MM.1S (cell line): ENCODE results near the gene RELN.

ENCODE experiments used
- DNase-seq: peaks from one replicate; pipeline ENCODE4 v3.0.0-alpha.2; 2015
- H2AFZ ChIP-seq: fragments of 300-600 bp; sonication (generic); 2 replicates; pipeline ENCODE4 v1.6.0; 2016; ENCODE audit warnings: antibody characterized with exemption, low read length
- H3F3A ChIP-seq: fragments of 300-600 bp; sonication (generic); 2 replicates; pipeline ENCODE4 v1.6.1; 2016; ENCODE audit warnings: mild to moderate bottlenecking, antibody characterized with exemption, low read length, moderate library complexity, mixed read lengths; ENCODE audit not compliant: insufficient read depth
- H3K27ac ChIP-seq: fragments of 300-600 bp; sonication (generic); 2 replicates; pipeline ENCODE4 v1.5.1; 2016; ENCODE audit warnings: mild to moderate bottlenecking, low read length
- H3K27me3 ChIP-seq: fragments of 300-600 bp; sonication (generic); replicated peaks from 2 replicates; pipeline ENCODE4 v1.6.0; 2016; ENCODE audit warnings: low read length; ENCODE audit not compliant: insufficient read depth
- H3K36me3 ChIP-seq: fragments of 300-600 bp; sonication (generic); replicated peaks from 2 replicates; pipeline ENCODE4 v1.6.1; 2016; ENCODE audit warnings: mild to moderate bottlenecking, low read length, mixed read lengths; ENCODE audit not compliant: insufficient read depth
- H3K4me1 ChIP-seq: fragments of 300-600 bp; sonication (generic); 2 replicates; pipeline ENCODE4 v1.6.1; 2016; ENCODE audit warnings: low read length, mixed read lengths
- H3K4me2 ChIP-seq: fragments of 300-600 bp; sonication (generic); 2 replicates; pipeline ENCODE4 v1.6.0; 2016; ENCODE audit warnings: low read depth, low read length
- H3K4me3 ChIP-seq: fragments of 300-600 bp; sonication (generic); 2 replicates; pipeline ENCODE4 v1.5.1; 2016; ENCODE audit warnings: low read length, mixed read lengths
- H3K79me2 ChIP-seq: fragments of 300-600 bp; sonication (generic); 2 replicates; pipeline ENCODE4 v1.6.1; 2016; ENCODE audit warnings: mixed run types, low read length, mixed read lengths
- H3K9ac ChIP-seq: fragments of 300-600 bp; sonication (generic); 2 replicates; pipeline ENCODE4 v1.6.1; 2016; ENCODE audit warnings: low read length, mixed read lengths
- H3K9me2 ChIP-seq: fragments of 300-600 bp; sonication (generic); replicated peaks from 2 replicates; pipeline ENCODE4 v1.6.1; 2016; ENCODE audit warnings: mild to moderate bottlenecking, low read length, mixed read lengths; ENCODE audit not compliant: insufficient read depth
- H3K9me3 ChIP-seq: fragments of 300-600 bp; sonication (generic); replicated peaks from 2 replicates; pipeline ENCODE4 v1.6.1; 2016; ENCODE audit warnings: mild to moderate bottlenecking, low read length, mixed read lengths; ENCODE audit not compliant: insufficient read depth
- H4K20me1 ChIP-seq: fragments of 300-600 bp; sonication (generic); 2 replicates; pipeline ENCODE4 v1.6.1; 2016; ENCODE audit warnings: mild to moderate bottlenecking, low read length, moderate library complexity, mixed read lengths; ENCODE audit not compliant: insufficient read depth
- EZH2 ChIP-seq: fragments of 300-600 bp; sonication (generic); optimal IDR thresholded peaks from 2 replicates; pipeline ENCODE3; 2017; ENCODE audit warnings: low read depth, mild to moderate bottlenecking, antibody characterized with exemption, low read length, mixed read lengths
- EZH2phosphoT487 ChIP-seq: fragments of 300-600 bp; sonication (generic); IDR thresholded peaks from 2 replicates; pipeline ENCODE4 v1.6.1; 2018; ENCODE audit warnings: antibody characterized with exemption, low read length
- TF ChIP-seq, protein P1 (sequence below): fragments of 300-600 bp; sonication (generic); IDR thresholded peaks from 2 replicates; pipeline ENCODE4 v1.5.1; 2016; ENCODE audit warnings: antibody characterized with exemption, low read length, mixed read lengths

The RELN gene

DNA sequence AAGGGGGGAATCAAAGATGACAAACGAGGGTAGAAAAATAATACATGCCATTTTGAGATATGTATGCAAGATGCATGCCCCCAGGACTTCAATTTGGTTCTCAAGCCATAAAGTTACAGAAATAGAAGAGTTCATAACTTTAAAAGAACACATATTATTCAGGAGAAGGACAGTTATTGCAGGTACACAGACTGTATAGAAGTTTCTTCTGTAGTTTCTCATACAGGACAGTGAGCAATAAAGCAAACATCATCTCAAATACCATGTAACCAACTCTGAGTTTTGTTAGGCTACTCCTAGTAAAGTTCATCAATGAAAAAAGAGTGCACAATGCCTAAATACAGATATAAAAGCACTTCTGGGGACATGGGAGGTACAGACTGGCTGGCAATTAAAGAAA, 226.6 kb downstream of the RELN start:
- Histone ChIP-seq H3K4me3 (no peak overlapping the region), H3K9me2 (no peaks in the 10 kb centered on the region), H3K79me2 (no peaks in the 10 kb centered on the region), H2AFZ (no peak overlapping the region), H3K9ac (no peak overlapping the region), H3K4me2 (no peak overlapping the region), H3K9me3 (no peaks in the 10 kb centered on the region), H3K36me3 (no peaks in the 10 kb centered on the region), H4K20me1 (no peaks in the 10 kb centered on the region), H3F3A (no peaks in the 10 kb centered on the region), H3K27me3 (no peaks in the 10 kb centered on the region), H3K4me1 (peaks cover 8% of the 10 kb centered on the region; the same call in 1 of the 2 replicates), H3K27ac (no peak overlapping the region)
- TF ChIP-seq, protein P1, sequence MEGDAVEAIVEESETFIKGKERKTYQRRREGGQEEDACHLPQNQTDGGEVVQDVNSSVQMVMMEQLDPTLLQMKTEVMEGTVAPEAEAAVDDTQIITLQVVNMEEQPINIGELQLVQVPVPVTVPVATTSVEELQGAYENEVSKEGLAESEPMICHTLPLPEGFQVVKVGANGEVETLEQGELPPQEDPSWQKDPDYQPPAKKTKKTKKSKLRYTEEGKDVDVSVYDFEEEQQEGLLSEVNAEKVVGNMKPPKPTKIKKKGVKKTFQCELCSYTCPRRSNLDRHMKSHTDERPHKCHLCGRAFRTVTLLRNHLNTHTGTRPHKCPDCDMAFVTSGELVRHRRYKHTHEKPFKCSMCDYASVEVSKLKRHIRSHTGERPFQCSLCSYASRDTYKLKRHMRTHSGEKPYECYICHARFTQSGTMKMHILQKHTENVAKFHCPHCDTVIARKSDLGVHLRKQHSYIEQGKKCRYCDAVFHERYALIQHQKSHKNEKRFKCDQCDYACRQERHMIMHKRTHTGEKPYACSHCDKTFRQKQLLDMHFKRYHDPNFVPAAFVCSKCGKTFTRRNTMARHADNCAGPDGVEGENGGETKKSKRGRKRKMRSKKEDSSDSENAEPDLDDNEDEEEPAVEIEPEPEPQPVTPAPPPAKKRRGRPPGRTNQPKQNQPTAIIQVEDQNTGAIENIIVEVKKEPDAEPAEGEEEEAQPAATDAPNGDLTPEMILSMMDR, result no peak
- TF ChIP-seq EZH2 (no peak), EZH2phosphoT487 (no peak)
- DNase-seq, result no peak

DNA sequence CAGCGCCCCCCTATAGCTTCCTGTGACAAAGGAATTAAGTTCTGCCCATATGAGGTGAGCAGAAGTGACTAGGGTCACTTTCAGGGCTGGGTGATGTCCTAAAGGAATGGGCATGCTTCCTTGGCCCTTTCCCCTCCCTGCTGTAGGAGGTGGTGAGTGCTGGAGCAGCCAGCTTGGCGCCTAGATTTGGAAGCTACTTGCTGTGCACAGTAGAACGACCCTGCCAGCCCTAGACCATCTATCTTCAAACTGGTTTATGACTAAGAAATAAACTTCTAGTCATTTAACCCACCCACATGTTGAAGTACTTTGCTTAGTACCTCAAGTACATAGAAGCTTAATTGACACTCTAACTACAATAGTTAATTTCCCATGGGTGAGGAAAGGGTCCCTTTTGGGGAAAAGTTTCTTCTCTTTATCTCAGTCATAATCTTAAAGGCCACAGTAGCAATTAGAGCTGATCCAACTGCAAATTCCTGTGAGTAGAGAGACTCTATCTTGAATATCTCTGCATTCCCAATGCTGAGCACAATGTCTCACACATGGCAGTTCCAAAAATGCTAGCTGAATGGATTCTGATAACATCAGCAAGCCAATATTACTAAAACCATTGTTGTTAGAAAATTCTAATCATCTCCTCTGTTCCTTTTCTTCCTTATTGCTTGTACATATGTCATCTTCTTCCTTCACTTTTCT, 227.2 kb downstream of the RELN start:
- H4K20me1 ChIP-seq, result no peaks in the 10 kb centered on the region
- H3K4me1 ChIP-seq, result peaks cover 8% of the 10 kb centered on the region; the same call in 1 of the 2 replicates
- H3K9me3 ChIP-seq, result no peaks in the 10 kb centered on the region
- no peak overlapping the region for H3K4me3 ChIP-seq
- no peak overlapping the region for H3K4me2 ChIP-seq
- TF ChIP-seq EZH2 (no peak), EZH2phosphoT487 (no peak)
- TF ChIP-seq, protein P1, result no peak
- H3F3A ChIP-seq, result no peaks in the 10 kb centered on the region
- no peak overlapping the region for H3K27ac ChIP-seq
- DNase-seq, result no peak
- no peaks in the 10 kb centered on the region for H3K27me3 ChIP-seq
- no peaks in the 10 kb centered on the region for H3K36me3 ChIP-seq
- H3K79me2 ChIP-seq, result no peaks in the 10 kb centered on the region
- H3K9me2 ChIP-seq, result no peaks in the 10 kb centered on the region
- no peak overlapping the region for H2AFZ ChIP-seq
- H3K9ac ChIP-seq, result no peak overlapping the region

DNA sequence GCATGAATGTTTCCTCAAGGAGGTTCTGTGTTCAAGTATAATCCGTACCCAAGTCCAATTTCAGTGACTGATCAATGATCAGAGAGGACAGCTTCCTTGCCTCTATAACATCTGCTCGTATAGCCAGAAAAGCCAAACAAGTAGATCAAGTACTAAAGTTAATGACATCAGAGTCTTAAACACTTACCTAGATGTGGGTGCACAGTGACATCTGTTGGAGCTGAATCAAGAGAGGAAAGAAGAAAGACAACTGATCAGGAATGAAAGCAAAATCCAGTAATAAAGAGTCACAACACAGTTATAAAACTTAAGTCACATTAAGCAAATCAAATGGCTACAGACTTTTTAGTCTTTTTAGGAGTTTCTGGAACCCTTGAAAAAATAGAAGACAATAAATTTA, 236.5 kb downstream of the RELN start:
- H3K9ac ChIP-seq, result no peak overlapping the region
- no peak overlapping the region for H3K4me3 ChIP-seq
- TF ChIP-seq EZH2, result no peak
- TF ChIP-seq, protein P1, result 0 out of 2 replicates have a peak, but pooled peaks have one; percentile 8
- H3K27ac ChIP-seq, result no peak overlapping the region
- no peaks in the 10 kb centered on the region for H3K9me2 ChIP-seq
- no peaks in the 10 kb centered on the region for H4K20me1 ChIP-seq
- H3K27me3 ChIP-seq, result no peaks in the 10 kb centered on the region
- H3K4me2 ChIP-seq, result no peak overlapping the region
- H2AFZ ChIP-seq, result no peak overlapping the region
- no peaks in the 10 kb centered on the region for H3K4me1 ChIP-seq
- no peak for DNase-seq
- H3K79me2 ChIP-seq, result no peaks in the 10 kb centered on the region
- no peaks in the 10 kb centered on the region for H3K9me3 ChIP-seq
- no peaks in the 10 kb centered on the region for H3K36me3 ChIP-seq
- no peaks in the 10 kb centered on the region for H3F3A ChIP-seq
